GM18909 (cell line): ENCODE data around the gene SLC35F4.
"Not testable (repeated sequence)": the region's sequence is repeated elsewhere in the genome, so short reads cannot be mapped to it uniquely, and the experiment has no call there.

ENCODE experiments used
- ATAC-seq: cut with Tn5 transposase; IDR thresholded peaks from one replicate; pipeline ENCODE4 v1.9.1; 2021; ENCODE audit warnings: mild to moderate bottlenecking; ENCODE audit not compliant: unreplicated experiment, poor library complexity

The SLC35F4 gene

GRCh38 chr14:57865403-57866198 lies at the start of gene SLC35F4:
Gene SLC35F4 (minus strand): TSS chr14:57866092.
- ATAC-seq: no peak

GRCh38 chr14:57909626-57910025 lies 43.7 kb upstream of the SLC35F4 start:
- no peak for ATAC-seq

- ATAC-seq: no peak
Measured at GRCh38 chr14:57903954-57904353, 38.1 kb upstream of the SLC35F4 start.

GRCh38 chr14:57898837-57899572 lies 33.1 kb upstream of the SLC35F4 start:
- ATAC-seq: no peak

- ATAC-seq: no peak
Measured at GRCh38 chr14:57897144-57897748, 31.4 kb upstream of the SLC35F4 start.

GRCh38 chr14:57889245-57889644 lies 23.4 kb upstream of the SLC35F4 start:
- ATAC-seq: no peak

- ATAC-seq: no peak
Measured at GRCh38 chr14:57884175-57884574, 18.3 kb upstream of the SLC35F4 start.

GRCh38 chr14:57883061-57883460 lies 17.2 kb upstream of the SLC35F4 start:
- ATAC-seq: no peak

- no peak for ATAC-seq
Measured at GRCh38 chr14:57879516-57879915, 13.6 kb upstream of the SLC35F4 start.

- no peak for ATAC-seq
Measured at GRCh38 chr14:57875985-57876384, 10.1 kb upstream of the SLC35F4 start.

- ATAC-seq: no peak
Measured at GRCh38 chr14:57875296-57875695, 9.4 kb upstream of the SLC35F4 start.

- peak; percentile 89 for ATAC-seq
Measured at GRCh38 chr14:57871459-57872080, 5.7 kb upstream of the SLC35F4 start.

GRCh38 chr14:57870686-57871457 lies 5.0 kb upstream of the SLC35F4 start:
- ATAC-seq: no peak

- ATAC-seq: no peak
Measured at GRCh38 chr14:57869617-57870016, 3.7 kb upstream of the SLC35F4 start.

GRCh38 chr14:57866199-57866705 lies 360 bp upstream of the SLC35F4 start:
- no peak for ATAC-seq

GRCh38 chr14:57865066-57865402 lies 858 bp downstream of the SLC35F4 start:
- no peak for ATAC-seq

- no peak for ATAC-seq
Measured at GRCh38 chr14:57864659-57865058, 1.2 kb downstream of the SLC35F4 start.

- no peak for ATAC-seq
Measured at GRCh38 chr14:57863471-57863870, 2.4 kb downstream of the SLC35F4 start.

- not testable (repeated sequence) for ATAC-seq
Measured at GRCh38 chr14:57855666-57856065, 10.2 kb downstream of the SLC35F4 start.

- ATAC-seq: no peak
Measured at GRCh38 chr14:57854571-57854970, 11.3 kb downstream of the SLC35F4 start.
